ENCODE measurements around the gene TRERF1.
"Not testable (repeated sequence)": the region's sequence is repeated elsewhere in the genome, so short reads cannot be mapped to it uniquely, and the experiment has no call there.

TRERF1 gene

GRCh38 chr6:42212442-42212841 lies 239.3 kb downstream of the TRERF1 start:
- no peak for TF ChIP-seq CTCF (conservative IDR thresholded peaks at IDR 0.05; ENCODE audit: low read depth, low read length)
- H3K4me3 ChIP-seq (ENCODE audit: low read depth, low read length) = no peak overlapping the region
- no peak for DNase-seq (ENCODE audit: low read depth)

- no peak for DNase-seq (ENCODE audit: low read depth)
- no peak for TF ChIP-seq CTCF (conservative IDR thresholded peaks at IDR 0.05; ENCODE audit: low read depth, low read length)
- H3K4me3 ChIP-seq (ENCODE audit: low read depth, low read length) = no peak overlapping the region
Measured at GRCh38 chr6:42211726-42212125, 240.0 kb downstream of the TRERF1 start.

- no peak overlapping the region for H3K4me3 ChIP-seq (ENCODE audit: low read depth, low read length)
- TF ChIP-seq CTCF (conservative IDR thresholded peaks at IDR 0.05; ENCODE audit: low read depth, low read length) = no peak
- DNase-seq (ENCODE audit: low read depth) = no peak
Measured at GRCh38 chr6:42210551-42210950, 241.2 kb downstream of the TRERF1 start.

- H3K4me3 ChIP-seq (ENCODE audit: low read depth, low read length); DNase-seq (ENCODE audit: low read depth): not testable (repeated sequence)
Measured at GRCh38 chr6:42207559-42207958, 244.2 kb downstream of the TRERF1 start.

- no peak overlapping the region for H3K4me3 ChIP-seq (ENCODE audit: low read depth, low read length)
- DNase-seq (ENCODE audit: low read depth) = no peak
- TF ChIP-seq CTCF (conservative IDR thresholded peaks at IDR 0.05; ENCODE audit: low read depth, low read length) = no peak
Measured at GRCh38 chr6:42204768-42205282, 246.9 kb downstream of the TRERF1 start.

- no peak for TF ChIP-seq CTCF (conservative IDR thresholded peaks at IDR 0.05; ENCODE audit: low read depth, low read length)
- no peak overlapping the region for H3K4me3 ChIP-seq (ENCODE audit: low read depth, low read length)
- DNase-seq (ENCODE audit: low read depth) = no peak
Measured at GRCh38 chr6:42203183-42203582, 248.5 kb downstream of the TRERF1 start.

- DNase-seq (ENCODE audit: low read depth); H3K4me3 ChIP-seq (ENCODE audit: low read depth, low read length): not testable (repeated sequence)
Measured at GRCh38 chr6:42202131-42202915, 249.4 kb downstream of the TRERF1 start.

GRCh38 chr6:42201382-42201781 lies 250.3 kb downstream of the TRERF1 start:
- no peak for DNase-seq (ENCODE audit: low read depth)
- H3K4me3 ChIP-seq (ENCODE audit: low read depth, low read length) = no peak overlapping the region
- no peak for TF ChIP-seq CTCF (conservative IDR thresholded peaks at IDR 0.05; ENCODE audit: low read depth, low read length)

Data from choroid plexus epithelial cell (primary cell).